LHCN-M2 (cell line): ENCODE measurements around the gene FAM131A. TPM values are rescaled to one million over a fixed set of nuclear protein-coding genes. Genes with fewer than 3 reads are reported as not detected.

Experiments
- DNase-seq: peaks from one replicate; pipeline ENCODE4 v3.0.0-alpha.2; 2012; ENCODE audit warnings: low read depth
- polyA plus RNA-seq: library from polyadenylated mRNA; unstranded; fragments of >200 nt; gene quantifications from one replicate; pipeline ENCODE4 v1.2.1, GENCODE V29; 2012; ENCODE audit warnings: missing spikeins
- total RNA-seq: library from RNA; depleted of rRNA; stranded (reverse); fragments of >200 nt; gene quantifications from 2 replicates; pipeline ENCODE4 v1.2.3, GENCODE V29; 2014; rRNA removed

The FAM131A gene, protein sequence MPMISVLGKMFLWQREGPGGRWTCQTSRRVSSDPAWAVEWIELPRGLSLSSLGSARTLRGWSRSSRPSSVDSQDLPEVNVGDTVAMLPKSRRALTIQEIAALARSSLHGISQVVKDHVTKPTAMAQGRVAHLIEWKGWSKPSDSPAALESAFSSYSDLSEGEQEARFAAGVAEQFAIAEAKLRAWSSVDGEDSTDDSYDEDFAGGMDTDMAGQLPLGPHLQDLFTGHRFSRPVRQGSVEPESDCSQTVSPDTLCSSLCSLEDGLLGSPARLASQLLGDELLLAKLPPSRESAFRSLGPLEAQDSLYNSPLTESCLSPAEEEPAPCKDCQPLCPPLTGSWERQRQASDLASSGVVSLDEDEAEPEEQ
- total RNA-seq = 7.1 and 7.6 TPM in 2 replicates
- 4.5 TPM for polyA plus RNA-seq

DNA sequence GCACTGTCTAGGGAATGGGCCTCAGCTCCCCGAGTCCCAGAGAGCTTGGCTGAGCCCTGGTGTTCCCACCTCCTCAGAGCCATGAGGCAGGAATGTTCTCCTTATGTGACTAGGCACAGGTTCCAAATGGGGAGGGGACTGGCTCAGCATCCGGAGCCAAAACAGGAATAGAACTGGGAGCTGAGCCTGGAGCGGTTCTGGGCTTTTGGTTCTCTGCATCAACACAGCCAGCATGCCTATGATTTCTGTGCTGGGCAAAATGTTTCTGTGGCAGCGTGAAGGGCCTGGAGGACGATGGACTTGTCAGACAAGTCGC is at the start of gene FAM131A:
TSS of gene FAM131A (plus strand) at position 202 of the 316 bp plus-strand sequence. CDS start at position 233, 31 bp downstream.
- DNase-seq = no peak

DNA sequence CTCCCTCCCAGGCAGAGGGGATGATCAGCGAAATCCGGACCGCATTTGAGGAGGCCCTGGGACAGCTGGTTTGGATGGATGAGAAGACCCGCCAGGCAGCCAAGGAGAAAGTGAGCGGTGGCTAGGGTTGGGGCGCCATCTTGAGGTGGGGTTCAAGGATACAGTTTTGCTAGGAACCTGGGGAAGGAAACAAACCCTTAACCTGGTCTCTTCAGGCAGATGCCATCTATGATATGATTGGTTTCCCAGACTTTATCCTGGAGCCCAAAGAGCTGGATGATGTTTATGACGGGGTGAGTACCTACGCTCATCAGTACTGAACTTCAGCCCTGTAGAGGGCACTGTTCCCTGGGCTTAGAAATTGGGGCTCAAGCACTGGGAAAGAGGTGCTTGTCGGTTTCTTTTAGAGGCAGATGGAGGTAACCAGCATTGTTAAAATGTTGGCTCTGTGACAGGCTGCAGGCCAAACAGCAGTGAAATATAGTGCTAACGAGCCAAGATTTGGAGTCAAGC is 47.9 kb upstream of the FAM131A start:
- DNase-seq = peak; percentile 54

DNA sequence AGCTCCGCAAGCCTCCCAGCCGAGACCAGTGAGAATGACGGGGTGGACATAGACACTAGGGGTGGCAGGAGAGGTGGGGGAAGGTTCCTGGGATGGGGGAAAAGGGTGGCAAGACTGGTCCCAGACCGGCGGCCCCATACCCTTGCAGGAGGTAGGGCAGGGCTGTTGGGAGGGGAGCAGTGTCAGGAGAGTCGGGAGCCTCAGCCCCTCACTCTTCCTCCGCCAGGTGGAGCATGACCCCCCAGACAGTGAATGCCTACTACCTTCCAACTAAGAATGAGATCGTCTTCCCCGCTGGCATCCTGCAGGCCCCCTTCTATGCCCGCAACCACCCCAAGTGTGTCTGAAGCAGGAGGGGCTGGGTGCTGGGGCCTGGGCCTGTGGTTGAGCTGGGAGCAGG is 47.1 kb upstream of the FAM131A start:
- DNase-seq = no peak

DNA sequence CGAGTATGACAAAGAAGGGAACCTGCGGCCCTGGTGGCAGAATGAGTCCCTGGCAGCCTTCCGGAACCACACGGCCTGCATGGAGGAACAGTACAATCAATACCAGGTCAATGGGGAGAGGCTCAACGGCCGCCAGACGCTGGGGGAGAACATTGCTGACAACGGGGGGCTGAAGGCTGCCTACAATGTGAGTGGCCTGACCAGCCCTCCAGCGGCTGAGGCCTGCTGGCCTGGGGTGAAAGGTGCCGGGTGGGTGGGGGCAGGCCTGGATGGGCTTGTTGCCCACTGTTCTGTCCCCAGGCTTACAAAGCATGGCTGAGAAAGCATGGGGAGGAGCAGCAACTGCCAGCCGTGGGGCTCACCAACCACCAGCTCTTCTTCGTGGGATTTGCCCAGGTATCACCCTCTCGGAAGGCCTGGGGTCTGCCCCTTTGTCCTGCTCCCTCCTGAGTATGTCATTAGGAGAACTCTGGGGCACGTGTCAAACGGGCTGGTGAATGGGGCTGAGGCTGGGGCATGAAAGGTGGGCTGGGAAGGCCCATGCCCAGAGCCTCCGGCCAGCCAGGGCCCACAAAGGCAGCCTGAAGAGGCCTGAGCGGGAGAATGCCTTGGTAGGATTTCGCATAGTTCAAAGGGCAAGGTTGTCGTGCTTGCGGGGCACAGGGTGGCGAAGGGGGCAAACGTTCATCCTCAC is 46.2 kb upstream of the FAM131A start:
- no peak for DNase-seq

DNA sequence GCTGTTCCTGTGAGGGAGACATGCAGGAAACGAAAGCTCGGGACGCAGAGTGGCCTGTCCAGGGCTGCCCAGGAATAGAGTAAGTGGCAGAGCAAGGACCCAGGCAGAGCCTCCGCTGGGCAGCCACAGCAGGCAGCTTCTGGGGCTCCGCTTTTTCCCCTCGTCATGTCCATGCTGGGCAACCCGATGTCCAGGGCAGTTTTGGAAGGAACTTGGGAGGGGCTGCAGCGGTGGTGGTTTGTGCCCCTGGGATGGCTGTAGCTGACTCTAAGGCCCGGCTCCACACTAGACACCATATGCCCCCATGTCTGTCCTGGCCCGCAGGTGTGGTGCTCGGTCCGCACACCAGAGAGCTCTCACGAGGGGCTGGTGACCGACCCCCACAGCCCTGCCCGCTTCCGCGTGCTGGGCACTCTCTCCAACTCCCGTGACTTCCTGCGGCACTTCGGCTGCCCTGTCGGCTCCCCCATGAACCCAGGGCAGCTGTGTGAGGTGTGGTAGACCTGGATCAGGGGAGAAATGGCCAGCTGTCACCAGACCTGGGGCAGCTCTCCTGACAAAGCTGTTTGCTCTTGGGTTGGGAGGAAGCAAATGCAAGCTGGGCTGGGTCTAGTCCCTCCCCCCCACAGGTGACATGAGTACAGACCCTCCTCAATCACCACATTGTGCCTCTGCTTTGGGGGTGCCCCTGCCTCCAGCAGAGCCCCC is 45.5 kb upstream of the FAM131A start:
- no peak for DNase-seq

DNA sequence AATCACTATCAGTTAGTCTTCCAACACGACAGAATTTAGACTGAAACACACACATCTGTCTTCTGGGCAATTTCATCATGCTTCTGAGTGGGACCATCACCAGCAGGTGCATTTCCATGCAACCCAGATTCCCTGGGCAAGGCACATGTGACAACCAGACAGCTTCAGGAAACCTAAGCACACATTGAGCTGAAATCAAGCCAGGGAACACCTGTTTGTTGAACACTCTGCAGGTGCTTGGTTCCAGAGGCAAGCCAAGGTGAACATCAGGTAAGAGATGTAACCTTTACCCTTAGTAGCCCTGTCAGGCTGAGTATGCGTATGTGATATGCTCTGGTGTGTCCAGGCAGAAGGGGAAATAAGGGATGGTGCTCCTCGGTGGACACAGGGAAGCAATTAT is 41.6 kb upstream of the FAM131A start:
- no peak for DNase-seq

DNA sequence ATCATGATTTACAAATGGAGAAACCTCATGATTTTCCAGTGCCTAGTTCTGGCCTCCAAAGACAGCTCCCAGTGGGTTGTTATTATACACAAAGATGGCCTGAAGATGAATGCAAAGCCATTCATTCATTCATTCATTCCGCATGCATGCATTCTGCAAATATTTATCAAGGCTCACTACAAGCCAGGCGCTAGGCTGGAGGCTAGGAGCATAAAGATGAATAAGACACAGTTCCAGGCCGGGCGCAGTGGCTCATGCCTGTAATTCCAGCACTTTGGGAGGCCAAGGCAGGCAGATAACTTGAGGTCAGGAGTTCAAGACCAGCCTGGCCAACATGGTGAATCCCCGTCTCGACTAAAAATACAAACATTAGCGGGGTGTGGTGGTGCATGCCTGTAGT is 40.8 kb upstream of the FAM131A start:
- no peak for DNase-seq

DNA sequence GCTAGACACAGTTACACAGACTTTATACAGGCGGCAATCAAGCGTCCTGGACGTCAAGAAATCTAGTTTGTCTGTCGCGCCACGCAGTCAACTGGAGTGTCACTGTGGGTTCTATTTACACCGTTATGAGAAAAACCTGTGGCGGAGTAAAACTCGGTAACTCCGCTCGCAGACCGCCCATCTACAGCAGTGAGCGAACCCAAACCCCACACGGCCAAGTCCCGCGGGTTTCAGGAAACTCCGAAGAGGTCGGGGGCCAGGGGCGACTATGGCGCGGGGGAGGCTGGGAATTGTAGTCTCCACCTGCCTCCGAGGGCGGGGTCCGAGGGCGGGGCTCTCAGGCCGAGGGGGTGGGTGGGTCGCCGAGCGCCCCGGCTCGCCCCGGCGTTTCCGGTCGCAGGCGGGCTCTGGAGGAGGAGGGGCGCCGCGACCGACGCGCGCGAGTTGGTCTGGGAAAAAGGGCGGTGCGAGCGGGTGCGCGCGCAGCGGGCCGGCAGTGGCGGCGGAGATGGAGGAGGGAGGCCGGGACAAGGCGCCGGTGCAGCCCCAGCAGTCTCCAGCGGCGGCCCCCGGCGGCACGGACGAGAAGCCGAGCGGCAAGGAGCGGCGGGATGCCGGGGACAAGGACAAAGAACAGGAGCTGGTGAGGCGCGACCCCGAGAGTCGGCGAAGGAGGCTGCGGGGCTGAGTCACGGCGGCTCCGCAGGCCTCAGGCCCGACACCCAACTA is 38.5 kb upstream of the FAM131A start, which contains the start of gene PSMD2:
TSS of gene PSMD2 (plus strand) at position 483 of the 729 bp plus-strand sequence. CDS start at position 509, 26 bp downstream.
- DNase-seq = peak; percentile 95

DNA sequence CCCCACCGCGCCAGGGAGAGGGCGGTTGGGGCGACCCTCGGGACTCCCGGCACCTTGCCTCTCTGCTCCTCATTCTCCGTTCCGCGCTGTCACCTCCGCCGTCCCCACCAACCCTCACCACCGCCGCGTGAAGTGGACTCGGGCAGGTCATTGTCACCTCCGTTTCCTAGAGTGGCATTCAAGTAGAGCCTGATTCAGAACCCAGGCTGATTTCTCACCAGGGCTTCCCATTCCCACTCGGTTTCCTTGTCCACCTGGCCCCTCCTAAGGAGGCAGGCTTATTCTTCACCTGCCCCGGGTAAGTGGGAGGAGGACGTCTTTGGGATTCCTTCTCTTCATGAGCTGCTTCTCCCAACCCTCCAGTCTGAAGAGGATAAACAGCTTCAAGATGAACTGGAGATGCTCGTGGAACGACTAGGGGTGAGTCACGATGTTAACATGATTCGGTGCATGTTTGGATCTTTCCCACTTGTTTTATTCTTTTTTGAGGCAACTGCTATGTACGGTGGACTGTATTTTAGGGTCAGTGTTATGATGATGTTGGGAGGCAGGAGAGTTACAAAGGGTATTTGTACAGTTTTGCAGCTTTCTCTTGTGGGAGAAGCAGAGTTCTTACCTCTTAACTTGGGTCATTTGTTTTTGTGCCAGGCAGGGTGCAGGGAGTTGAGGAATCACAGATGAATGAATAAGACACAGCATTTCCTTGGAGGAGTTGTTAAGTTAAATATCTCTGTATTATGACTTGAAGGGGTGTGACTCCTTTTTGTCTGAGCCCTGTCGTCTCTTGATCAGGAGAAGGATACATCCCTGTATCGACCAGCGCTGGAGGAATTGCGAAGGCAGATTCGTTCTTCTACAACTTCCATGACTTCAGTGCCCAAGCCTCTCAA is 37.7 kb upstream of the FAM131A start:
- DNase-seq = peak; percentile 33

DNA sequence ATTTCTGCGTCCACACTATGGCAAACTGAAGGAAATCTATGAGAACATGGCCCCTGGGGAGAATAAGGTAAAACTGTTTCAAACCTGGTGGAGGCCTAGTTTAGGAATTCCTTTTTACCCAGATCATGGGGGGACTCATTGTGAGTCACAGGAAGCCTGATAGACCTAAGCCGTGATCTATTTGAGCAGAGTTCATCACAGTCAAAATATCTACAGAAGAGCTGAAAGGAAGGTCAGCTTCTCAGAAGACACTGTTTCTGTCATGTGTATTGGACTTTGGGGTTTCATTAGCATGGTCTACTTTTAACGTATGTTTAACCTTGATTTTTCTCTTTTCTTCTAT is 37.1 kb upstream of the FAM131A start:
- peak; percentile 70 for DNase-seq

DNA sequence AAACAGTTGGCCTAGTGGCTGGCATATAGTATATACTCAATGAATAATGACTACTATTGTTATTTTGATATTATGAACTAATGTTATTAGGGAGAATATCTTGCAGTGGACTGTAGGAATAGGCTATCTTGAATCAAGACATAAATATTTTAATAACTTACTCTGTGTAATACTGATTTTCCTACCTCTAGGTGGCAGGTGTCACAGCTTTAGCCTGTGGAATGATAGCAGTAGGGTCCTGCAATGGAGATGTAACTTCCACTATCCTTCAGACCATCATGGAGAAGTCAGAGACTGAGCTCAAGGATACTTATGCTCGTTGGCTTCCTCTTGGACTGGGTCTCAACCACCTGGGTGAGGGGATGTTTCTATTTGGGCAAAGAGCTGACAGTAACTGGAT is 31.8 kb upstream of the FAM131A start:
- DNase-seq = peak; percentile 13

DNA sequence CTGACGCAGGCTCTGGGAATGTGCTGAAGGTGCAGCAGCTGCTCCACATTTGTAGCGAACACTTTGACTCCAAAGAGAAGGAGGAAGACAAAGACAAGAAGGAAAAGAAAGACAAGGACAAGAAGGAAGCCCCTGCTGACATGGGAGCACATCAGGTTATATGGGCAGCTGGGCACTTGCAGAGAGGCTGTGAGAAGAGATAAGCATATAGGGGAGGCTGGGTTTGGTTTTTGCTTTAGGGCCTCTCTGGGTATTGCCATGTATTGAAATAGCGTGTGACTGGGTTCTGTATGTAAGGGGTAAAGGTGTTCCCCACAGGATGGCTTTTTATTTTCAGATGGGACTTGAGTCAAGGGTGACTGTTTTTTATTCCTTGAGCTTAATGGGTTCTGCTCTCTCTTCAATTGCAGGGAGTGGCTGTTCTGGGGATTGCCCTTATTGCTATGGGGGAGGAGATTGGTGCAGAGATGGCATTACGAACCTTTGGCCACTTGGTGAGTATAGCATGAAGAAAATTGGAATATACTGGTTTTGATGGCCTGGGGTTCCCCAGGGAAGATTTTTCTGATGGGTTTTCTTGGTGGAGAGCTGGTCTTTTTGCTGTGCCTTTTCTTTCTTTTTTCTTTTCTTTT is 30.9 kb upstream of the FAM131A start:
- no peak for DNase-seq

DNA sequence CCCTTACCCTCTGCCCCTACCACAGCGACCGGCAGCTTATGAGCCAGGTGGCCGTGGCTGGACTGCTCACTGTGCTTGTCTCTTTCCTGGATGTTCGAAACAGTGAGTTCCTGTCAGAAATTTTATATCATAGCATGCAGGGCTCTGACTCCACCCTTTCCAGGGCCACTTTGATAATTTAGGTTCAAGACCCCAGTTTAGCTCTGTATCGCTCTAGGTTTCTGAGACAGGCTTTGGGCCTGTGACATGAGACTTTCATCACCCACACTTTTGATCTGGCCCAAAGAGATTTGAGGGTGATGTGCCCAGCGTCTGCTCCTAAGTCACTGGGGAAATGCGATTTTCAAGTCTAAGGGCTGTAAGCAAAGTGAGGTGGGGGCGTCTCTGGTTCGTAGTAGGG is 29.5 kb upstream of the FAM131A start:
- no peak for DNase-seq

DNA sequence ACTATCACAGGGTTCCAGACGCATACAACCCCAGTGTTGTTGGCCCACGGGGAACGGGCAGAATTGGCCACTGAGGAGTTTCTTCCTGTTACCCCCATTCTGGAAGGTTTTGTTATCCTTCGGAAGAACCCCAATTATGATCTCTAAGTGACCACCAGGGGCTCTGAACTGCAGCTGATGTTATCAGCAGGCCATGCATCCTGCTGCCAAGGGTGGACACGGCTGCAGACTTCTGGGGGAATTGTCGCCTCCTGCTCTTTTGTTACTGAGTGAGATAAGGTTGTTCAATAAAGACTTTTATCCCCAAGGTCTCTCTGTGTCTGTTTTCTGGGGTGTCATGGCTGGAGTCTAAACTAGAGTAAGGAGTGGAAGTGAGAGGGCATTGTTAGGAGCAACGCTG is 28.7 kb upstream of the FAM131A start:
- no peak for DNase-seq

DNA sequence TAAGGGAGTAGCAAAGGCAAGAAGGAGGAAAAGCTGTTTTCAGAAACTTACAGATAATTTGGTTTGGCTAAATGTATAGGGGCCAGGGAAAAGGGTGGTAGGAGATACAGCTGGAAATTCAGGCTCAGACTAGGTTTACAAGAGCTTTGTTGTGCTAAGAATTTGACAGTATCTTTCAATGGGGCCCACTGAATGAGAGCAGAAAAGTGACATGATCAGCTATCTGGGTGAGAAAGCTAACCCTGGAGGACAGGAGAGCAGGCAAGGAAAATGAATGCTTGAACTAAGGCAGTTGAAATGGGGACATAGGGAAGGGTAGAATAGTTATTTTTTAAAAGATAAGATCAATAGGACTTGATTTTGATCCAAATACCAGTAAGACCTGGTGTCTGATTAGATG is 25.8 kb upstream of the FAM131A start:
- no peak for DNase-seq

DNA sequence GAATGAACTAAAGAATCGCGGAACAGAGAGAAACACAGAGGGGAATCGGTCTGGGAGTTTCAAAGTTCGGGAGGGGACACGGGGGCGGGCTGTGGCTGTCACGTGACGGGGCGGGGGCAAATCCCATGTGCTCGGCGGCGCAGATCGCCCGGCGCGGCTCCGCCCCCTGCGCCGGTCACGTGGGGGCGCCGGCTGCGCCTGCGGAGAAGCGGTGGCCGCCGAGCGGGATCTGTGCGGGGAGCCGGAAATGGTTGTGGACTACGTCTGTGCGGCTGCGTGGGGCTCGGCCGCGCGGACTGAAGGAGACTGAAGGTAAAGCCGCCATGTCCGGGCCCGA is 23.1 kb upstream of the FAM131A start, which contains the start of gene EIF4G1:
TSS of gene EIF4G1 (plus strand) at position 244 of the 337 bp plus-strand sequence. CDS start 1,191 bp downstream, outside the sequence.
- DNase-seq = peak; percentile 90

DNA sequence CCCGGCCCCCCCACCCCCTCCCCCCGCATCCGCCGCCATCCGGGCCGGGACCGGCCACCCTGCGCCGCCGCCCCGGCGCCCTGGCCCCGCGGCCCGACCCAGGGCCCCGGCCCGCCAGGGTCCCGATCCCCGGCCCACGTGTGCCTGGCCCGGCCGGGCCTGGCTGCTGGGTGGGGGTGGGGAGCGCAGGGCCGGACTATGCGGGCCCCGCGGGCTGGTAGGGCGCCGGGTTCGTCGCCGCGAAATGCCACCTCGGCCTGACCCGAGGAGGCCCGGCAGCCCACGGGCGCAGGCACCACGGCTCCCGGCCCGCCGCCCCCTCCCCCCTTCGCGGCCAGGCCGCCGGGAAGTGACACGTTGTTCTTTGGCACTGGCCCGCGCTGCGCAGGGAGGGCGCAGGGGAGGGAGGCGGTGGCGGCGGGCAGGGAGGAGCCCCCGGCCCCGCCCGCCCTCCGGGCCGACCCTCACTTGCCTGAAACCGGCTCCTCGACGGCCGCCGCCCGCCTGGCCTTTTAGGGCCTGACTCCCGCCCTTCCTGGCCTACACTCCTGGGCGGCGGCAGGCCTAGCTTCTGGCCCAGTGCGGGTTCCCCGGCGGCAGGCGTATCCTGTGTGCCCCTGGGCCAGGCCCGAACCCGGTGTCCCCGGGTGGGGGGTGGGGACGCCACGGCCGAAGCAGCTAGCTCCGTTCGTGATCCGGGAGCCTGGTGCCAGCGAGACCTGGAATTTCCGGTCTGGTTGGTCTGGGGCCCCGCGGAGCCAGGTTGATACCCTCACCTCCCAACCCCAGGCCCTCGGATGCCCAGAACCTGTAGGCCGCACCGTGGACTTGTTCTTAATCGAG is 22.5 kb upstream of the FAM131A start:
- DNase-seq = peak; percentile 71

DNA sequence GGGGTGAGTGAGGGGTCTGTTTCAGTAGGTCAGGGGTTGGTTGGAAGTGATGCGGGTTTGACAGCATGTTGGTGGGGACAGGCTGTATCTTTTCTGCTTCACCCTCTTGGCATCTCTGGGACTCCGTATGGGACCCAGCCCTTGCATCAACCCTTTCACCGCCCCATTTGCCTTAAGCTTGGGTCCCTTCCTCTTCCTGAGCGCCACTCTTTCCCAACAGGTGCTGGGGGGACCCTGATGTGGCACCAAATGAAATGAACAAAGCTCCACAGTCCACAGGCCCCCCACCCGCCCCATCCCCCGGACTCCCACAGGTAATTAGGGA is 21.9 kb upstream of the FAM131A start:
- no peak for DNase-seq
